HG03439 (cell line): Measurements from ENCODE around the gene ABCC3.
"Not testable (repeated sequence)": the region's sequence is repeated elsewhere in the genome, so short reads cannot be mapped to it uniquely, and the experiment has no call there.

ENCODE experiments used
- ATAC-seq: cut with Tn5 transposase; IDR thresholded peaks from one replicate; pipeline ENCODE4 v1.9.1; 2021; ENCODE audit warnings: mild to moderate bottlenecking, moderate library complexity; ENCODE audit not compliant: unreplicated experiment

Gene ABCC3

GRCh38 chr17:50665838-50666237 lies 31.2 kb downstream of the ABCC3 start:
- ATAC-seq = no peak

- ATAC-seq = no peak
These were observed 31.6 kb downstream of the ABCC3 start for GRCh38 chr17:50666316-50666715.

GRCh38 chr17:50667259-50668024 lies 32.8 kb downstream of the ABCC3 start:
- no peak for ATAC-seq

- ATAC-seq = no peak
These were observed 33.5 kb downstream of the ABCC3 start for GRCh38 chr17:50668025-50668837.

GRCh38 chr17:50668838-50669581 lies 34.3 kb downstream of the ABCC3 start:
- no peak for ATAC-seq

- ATAC-seq = no peak
These were observed 37.4 kb downstream of the ABCC3 start for GRCh38 chr17:50672071-50672470.

- no peak for ATAC-seq
These were observed 38.3 kb downstream of the ABCC3 start for GRCh38 chr17:50672831-50673551.

GRCh38 chr17:50675190-50675589 lies 40.5 kb downstream of the ABCC3 start:
- ATAC-seq = no peak

- no peak for ATAC-seq
These were observed 40.9 kb downstream of the ABCC3 start for GRCh38 chr17:50675627-50676026.

GRCh38 chr17:50676065-50676975 lies 41.6 kb downstream of the ABCC3 start:
- no peak for ATAC-seq

GRCh38 chr17:50677851-50678375 lies 43.2 kb downstream of the ABCC3 start:
- no peak for ATAC-seq

- ATAC-seq = no peak
These were observed 44.4 kb downstream of the ABCC3 start for GRCh38 chr17:50679008-50679544.

GRCh38 chr17:50680126-50680525 lies 45.4 kb downstream of the ABCC3 start:
- no peak for ATAC-seq

GRCh38 chr17:50680543-50681262 lies 46.0 kb downstream of the ABCC3 start:
- ATAC-seq = not testable (repeated sequence)

- ATAC-seq = no peak
These were observed 46.9 kb downstream of the ABCC3 start for GRCh38 chr17:50681263-50682200.

- ATAC-seq = no peak
These were observed 47.8 kb downstream of the ABCC3 start for GRCh38 chr17:50682441-50682840.

GRCh38 chr17:50682938-50683337 lies 48.3 kb downstream of the ABCC3 start:
- no peak for ATAC-seq
